GM18867 (cell line): ENCODE measurements around the gene PSMB2.
"Not testable (repeated sequence)": the region's sequence is repeated elsewhere in the genome, so short reads cannot be mapped to it uniquely, and the experiment has no call there.

Source experiments
- ATAC-seq: cut with Tn5 transposase; IDR thresholded peaks from one replicate; pipeline ENCODE4 v1.9.1; 2021; ENCODE audit warnings: mild to moderate bottlenecking, moderate library complexity; ENCODE audit not compliant: unreplicated experiment

PSMB2 gene

GRCh38 chr1:35641233-35641866 lies at the start of gene PSMB2:
TSS of gene PSMB2 (minus strand) at chr1:35641526. CDS start at chr1:35641432, 94 bp downstream.
- peak; percentile 78 for ATAC-seq

DNA sequence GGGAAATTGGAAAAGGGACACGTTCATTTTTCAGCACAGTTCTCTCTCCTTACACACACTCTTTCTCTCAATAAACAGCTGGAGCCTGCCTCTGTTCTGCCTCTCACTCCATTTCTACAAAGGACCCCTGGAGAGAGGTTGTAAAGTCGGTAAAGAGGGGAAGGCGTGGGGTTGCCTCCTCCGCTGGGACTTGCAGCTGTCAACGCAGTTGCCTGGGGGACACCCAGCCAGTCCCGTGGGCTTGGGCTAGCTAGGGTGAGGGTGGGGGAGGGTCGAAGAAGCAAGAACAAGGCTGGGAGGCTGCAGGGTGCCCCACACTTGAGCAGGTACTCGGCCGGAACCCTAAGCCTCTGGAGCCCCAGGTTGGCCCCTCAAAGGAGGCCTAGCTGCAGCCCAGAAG lies 49.8 kb upstream of the PSMB2 start:
- ATAC-seq = no peak

DNA sequence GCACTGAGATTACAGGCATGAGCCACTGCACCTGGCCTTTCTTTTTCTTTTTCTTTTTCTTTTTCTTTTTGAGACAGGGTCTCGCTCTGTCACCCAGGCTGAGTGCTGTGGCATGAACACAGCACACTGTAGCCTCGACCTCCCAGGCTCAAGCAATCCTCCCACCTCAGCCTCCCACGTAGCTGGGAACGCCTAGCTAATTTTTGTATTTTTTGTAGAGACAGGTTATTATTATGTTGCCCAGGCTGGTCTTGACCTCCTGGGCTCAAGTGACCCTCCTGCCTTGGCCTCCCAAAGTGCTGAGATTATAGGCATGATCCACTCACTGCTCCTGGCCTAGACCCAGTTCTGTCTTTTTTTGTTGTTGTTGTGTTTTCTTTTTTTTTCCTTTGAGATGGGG lies 48.8 kb upstream of the PSMB2 start:
- ATAC-seq = not testable (repeated sequence)

- ATAC-seq = no peak
Measured at GRCh38 chr1:35688161-35688560, 46.8 kb upstream of the PSMB2 start.

- no peak for ATAC-seq
Measured at GRCh38 chr1:35683012-35683411, 41.7 kb upstream of the PSMB2 start.

DNA sequence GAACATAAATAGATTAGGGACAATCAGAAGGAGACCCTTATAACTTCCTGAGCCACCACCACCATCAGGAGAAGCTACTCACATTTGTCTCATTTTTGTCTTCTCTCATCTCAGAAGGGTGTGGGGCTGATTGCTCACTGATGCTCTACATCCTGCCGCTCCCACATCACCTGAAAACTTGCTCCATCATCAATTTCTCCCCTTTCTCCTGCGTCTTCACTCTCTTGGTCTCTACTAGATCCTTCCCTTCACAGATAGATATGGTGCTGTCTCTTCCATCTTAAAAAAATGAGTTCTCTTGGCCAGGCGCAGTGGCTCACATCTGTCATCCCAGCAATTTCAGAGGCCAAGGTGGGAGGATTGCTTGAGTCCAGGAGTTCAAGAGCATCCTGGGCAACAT lies 38.9 kb upstream of the PSMB2 start:
- ATAC-seq = no peak

DNA sequence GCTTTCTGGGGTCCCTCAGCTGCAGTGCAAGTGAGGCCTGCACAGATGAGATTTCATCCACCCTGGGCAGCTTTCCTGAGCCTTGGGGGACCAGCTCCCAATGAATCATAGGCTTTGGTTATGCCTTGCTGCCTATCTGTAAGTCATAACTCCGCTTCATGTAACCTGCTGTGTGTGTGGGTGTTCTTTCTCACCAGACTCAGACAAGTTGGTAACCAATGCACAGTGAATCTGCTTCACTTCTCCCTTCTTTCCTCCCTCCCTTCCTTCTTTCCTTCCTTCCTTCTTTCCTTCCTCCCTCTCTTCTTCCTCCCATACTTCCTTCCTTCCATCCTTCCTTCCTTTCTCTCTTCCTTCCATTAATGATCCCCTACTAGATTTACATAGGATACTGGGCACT lies 34.4 kb upstream of the PSMB2 start:
- ATAC-seq = no peak

DNA sequence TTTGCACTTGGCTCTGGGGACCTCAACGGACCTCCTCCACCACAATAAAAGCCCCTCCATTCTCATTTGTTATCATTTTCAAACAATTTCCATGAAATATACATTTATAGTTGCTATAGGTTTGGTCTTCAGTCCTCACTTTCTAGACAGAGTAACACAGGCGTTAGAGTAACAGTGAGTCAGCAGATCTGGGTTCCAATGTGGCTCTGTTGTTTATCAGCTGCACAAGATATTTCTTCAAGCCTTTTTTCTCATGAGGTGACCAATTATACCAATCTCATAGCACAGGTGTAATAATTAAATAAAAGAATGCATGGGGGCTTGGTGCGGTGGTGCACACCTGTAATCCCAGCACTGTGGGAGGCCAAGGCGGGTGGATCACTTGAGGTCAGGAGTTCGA lies 32.8 kb upstream of the PSMB2 start:
- no peak for ATAC-seq

GRCh38 chr1:35672116-35672515 lies 30.8 kb upstream of the PSMB2 start:
- ATAC-seq = no peak

DNA sequence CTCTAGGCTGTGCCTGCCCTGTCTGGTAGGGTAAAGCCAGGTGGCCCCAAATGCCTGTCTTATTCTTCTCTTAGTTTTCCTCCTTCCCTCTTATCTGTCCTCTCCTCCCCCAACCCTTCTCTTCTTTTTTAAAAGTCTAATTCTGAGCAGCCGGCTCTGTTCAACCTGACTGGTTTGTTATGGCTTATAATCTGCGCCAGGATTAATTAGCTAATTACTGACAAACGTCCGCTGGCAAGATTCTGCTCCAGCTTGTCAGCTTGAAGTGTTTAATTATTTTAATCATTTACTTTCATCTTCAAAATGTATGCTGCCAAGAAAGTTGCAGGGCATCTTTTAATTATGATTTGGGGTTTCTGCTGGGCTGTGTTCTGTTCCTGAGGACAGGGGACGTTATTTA lies 27.2 kb upstream of the PSMB2 start:
- ATAC-seq = no peak

DNA sequence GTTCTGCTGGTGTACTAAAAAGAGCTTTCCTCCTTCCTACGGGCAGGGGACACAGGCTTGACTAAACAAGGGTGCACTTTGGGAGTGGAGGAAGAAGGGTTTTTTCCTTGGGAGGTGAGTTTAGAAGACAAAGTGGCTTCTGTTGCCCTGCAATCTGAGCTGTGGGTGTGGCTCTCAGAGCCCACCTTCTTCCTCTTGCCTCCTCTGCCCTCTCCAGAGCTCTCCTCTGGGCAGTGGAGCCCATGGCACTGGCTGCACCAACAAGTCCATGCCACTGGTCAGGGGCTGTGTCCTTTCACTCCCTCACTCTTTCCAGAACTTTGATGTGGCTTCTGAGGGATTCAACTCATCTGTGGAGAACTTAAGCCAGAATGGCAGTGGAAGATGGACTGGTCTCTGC lies 25.6 kb upstream of the PSMB2 start:
- ATAC-seq = no peak

GRCh38 chr1:35666216-35666615 lies 24.9 kb upstream of the PSMB2 start:
- no peak for ATAC-seq

DNA sequence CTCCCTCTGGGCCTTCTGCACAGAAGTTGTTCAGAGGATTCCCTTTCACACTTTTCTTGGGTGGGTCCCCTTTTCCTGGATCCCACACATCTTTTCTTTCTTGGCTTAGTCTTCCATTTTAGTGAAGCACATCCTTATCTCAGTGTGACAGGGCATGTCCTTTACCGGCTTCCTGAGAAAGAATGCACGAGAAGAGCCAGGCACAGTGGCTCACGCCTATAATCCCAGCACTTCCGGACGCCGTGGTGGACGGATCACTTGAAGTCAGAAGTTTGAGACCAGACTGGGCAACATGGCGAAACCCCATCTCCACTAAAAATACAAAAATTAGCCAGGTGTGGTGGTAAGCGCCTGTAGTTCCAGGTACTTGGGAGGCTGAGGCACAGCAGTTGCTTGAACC lies 22.1 kb upstream of the PSMB2 start:
- ATAC-seq = no peak

GRCh38 chr1:35661474-35661795 lies 20.1 kb upstream of the PSMB2 start:
- ATAC-seq = no peak

- no peak for ATAC-seq
Measured at GRCh38 chr1:35660581-35661473, 19.5 kb upstream of the PSMB2 start.

DNA sequence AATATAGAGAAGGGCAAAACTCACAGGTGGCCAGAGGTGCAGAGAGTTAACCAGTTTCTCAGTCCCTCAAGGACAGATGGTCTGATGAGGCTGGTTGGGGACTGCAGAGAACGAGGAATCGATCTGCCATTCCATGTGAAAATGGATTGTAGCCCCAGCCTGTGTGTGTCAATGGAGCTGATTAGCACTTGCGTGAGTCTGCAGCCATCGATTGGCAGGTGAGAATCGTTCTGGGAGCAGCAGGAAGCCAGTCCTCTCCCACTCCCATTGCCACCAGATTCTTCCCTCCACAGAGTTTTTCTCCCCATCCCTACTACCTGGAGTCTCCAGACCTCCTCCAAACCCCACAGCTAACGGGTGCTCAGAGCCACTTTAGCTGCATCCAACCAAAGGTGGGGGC lies 18.3 kb upstream of the PSMB2 start:
- ATAC-seq = no peak

- ATAC-seq = no peak
Measured at GRCh38 chr1:35657851-35658250, 16.5 kb upstream of the PSMB2 start.

DNA sequence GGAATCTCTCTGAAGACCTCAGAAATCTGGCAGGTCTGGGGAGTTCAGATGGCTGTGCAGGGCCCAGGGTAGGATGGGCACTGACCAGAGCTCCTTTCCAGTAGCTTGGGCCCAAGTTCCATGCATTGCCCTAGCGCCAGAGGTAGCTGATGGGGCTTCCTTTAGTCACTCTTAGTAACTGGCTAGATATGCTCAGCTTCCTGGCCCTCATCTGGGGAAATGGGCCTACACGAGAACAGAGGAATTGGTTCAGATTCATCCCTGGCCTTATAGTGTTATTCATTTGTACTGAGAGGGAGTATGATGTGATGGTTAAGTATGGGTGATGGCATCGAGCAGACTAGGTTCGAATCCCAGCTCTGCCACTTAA lies 15.5 kb upstream of the PSMB2 start:
- ATAC-seq = no peak

GRCh38 chr1:35656148-35656862 lies 15.0 kb upstream of the PSMB2 start:
- no peak for ATAC-seq

- ATAC-seq = no peak
Measured at GRCh38 chr1:35655196-35655595, 13.9 kb upstream of the PSMB2 start.

GRCh38 chr1:35650416-35650815 lies 9.1 kb upstream of the PSMB2 start:
- ATAC-seq = no peak

DNA sequence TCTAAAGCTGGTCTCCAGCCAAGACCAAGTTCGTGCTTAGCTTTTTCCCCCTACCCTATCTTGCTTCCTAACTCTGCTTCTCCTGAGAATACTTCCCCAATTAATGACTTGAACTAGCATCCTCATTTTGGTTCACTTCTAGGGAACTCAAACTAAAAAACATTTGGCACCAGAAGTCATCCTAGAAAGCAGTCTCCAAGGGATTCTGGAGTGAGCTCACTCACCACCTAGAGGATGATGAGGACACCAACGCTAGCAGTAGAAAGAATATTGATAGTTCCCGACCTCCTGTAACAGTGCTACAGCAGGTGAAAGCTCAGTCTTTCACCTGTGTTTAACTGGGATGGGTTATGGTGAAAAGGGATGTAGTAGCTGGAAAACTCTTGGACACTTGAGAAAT lies 4.7 kb upstream of the PSMB2 start:
- ATAC-seq = no peak
